NT2/D1 (cell line): ENCODE results near the gene CAPZB.

Experiments used
- DNase-seq: peaks from one replicate; pipeline ENCODE4 v3.0.0-alpha.2; 2011; ENCODE audit warnings: low read depth, low spot score
- H3K27me3 ChIP-seq: 2 replicates; pipeline ENCODE4 v1.6.0; 2011; ENCODE audit warnings: mild to moderate bottlenecking; ENCODE audit not compliant: insufficient read length, insufficient read depth
- H3K36me3 ChIP-seq: 2 replicates; pipeline ENCODE4 v1.6.1; 2011; ENCODE audit warnings: mild to moderate bottlenecking, low read length, mixed read lengths; ENCODE audit not compliant: insufficient read depth, insufficient read length
- H3K4me1 ChIP-seq: 2 replicates; pipeline ENCODE4 v1.5.1; 2011; ENCODE audit not compliant: insufficient read depth, insufficient read length
- H3K4me3 ChIP-seq: 2 replicates; pipeline ENCODE4 v1.5.1; 2011; ENCODE audit warnings: low read depth; ENCODE audit not compliant: insufficient read length
- H3K9ac ChIP-seq: 2 replicates; pipeline ENCODE4 v1.6.0; 2011; ENCODE audit warnings: low read depth; ENCODE audit not compliant: insufficient read length
- H3K9me3 ChIP-seq: 2 replicates; pipeline ENCODE4 v1.5.1; 2011; ENCODE audit warnings: mild to moderate bottlenecking, low read length; ENCODE audit not compliant: insufficient read depth
- SUZ12 ChIP-seq: IDR thresholded peaks from 2 replicates; pipeline ENCODE4 v1.6.1; 2011; ENCODE audit not compliant: insufficient read length, insufficient read depth; ENCODE audit errors: extremely low read depth
- YY1 ChIP-seq: IDR thresholded peaks from 2 replicates; pipeline ENCODE4 v1.6.1; 2011; ENCODE audit not compliant: insufficient read length, insufficient read depth
- ZNF274 ChIP-seq: IDR thresholded peaks from 2 replicates; pipeline ENCODE4 v1.6.1; 2011; ENCODE audit warnings: mild to moderate bottlenecking, low read depth, low read length

CAPZB gene

GRCh38 chr1:19360016-19360415 lies 125.3 kb downstream of the CAPZB start:
- Histone ChIP-seq H3K4me3 (no peak overlapping the region), H3K4me1 (no peaks in the 10 kb centered on the region), H3K36me3 (peaks cover 44% of the 10 kb centered on the region), H3K9ac (no peak overlapping the region), H3K9me3 (no peaks in the 10 kb centered on the region), H3K27me3 (no peaks in the 10 kb centered on the region)
- no peak for DNase-seq
- TF ChIP-seq ZNF274, result no peak
- no peak for TF ChIP-seq SUZ12
- TF ChIP-seq YY1, result no peak

- Histone ChIP-seq H3K36me3 (peaks cover 46% of the 10 kb centered on the region), H3K4me1 (peaks cover 1% of the 10 kb centered on the region), H3K27me3 (no peaks in the 10 kb centered on the region), H3K9ac (no peak overlapping the region), H3K9me3 (no peaks in the 10 kb centered on the region), H3K4me3 (no peak overlapping the region)
- no peak for DNase-seq
- TF ChIP-seq SUZ12 (no peak), YY1 (no peak), ZNF274 (no peak)
Observed at GRCh38 chr1:19359357-19359756, 126.0 kb downstream of the CAPZB start.

- H3K4me1 ChIP-seq, result peaks cover 8% of the 10 kb centered on the region
- TF ChIP-seq SUZ12 (no peak), ZNF274 (no peak), YY1 (no peak)
- no peak overlapping the region for H3K9ac ChIP-seq
- H3K9me3 ChIP-seq, result no peaks in the 10 kb centered on the region
- no peak for DNase-seq
- peaks cover 51% of the 10 kb centered on the region for H3K36me3 ChIP-seq
- no peaks in the 10 kb centered on the region for H3K27me3 ChIP-seq
- H3K4me3 ChIP-seq, result no peak overlapping the region
Observed at GRCh38 chr1:19358710-19359109, 126.6 kb downstream of the CAPZB start.

GRCh38 chr1:19357299-19357986 lies 127.9 kb downstream of the CAPZB start:
- no peaks in the 10 kb centered on the region for H3K9me3 ChIP-seq
- peaks cover 63% of the 10 kb centered on the region for H3K36me3 ChIP-seq
- no peak overlapping the region for H3K9ac ChIP-seq
- peaks cover 13% of the 10 kb centered on the region for H3K4me1 ChIP-seq
- H3K4me3 ChIP-seq, result no peak overlapping the region
- DNase-seq, result no peak
- no peaks in the 10 kb centered on the region for H3K27me3 ChIP-seq
- TF ChIP-seq SUZ12 (no peak), ZNF274 (no peak), YY1 (no peak)

GRCh38 chr1:19356266-19356665 lies 129.1 kb downstream of the CAPZB start:
- peaks cover 17% of the 10 kb centered on the region for H3K4me1 ChIP-seq
- H3K9me3 ChIP-seq, result no peaks in the 10 kb centered on the region
- TF ChIP-seq ZNF274 (no peak), SUZ12 (no peak), YY1 (no peak)
- no peak for DNase-seq
- no peaks in the 10 kb centered on the region for H3K27me3 ChIP-seq
- no peak overlapping the region for H3K4me3 ChIP-seq
- peaks cover 74% of the 10 kb centered on the region for H3K36me3 ChIP-seq
- H3K9ac ChIP-seq, result no peak overlapping the region

GRCh38 chr1:19354531-19354981 lies 130.8 kb downstream of the CAPZB start:
- Histone ChIP-seq H3K4me1 (peaks cover 17% of the 10 kb centered on the region), H3K4me3 (no peak overlapping the region), H3K36me3 (peaks cover 76% of the 10 kb centered on the region), H3K9me3 (no peaks in the 10 kb centered on the region), H3K27me3 (no peaks in the 10 kb centered on the region), H3K9ac (no peak overlapping the region)
- no peak for TF ChIP-seq YY1
- no peak for DNase-seq

DNA sequence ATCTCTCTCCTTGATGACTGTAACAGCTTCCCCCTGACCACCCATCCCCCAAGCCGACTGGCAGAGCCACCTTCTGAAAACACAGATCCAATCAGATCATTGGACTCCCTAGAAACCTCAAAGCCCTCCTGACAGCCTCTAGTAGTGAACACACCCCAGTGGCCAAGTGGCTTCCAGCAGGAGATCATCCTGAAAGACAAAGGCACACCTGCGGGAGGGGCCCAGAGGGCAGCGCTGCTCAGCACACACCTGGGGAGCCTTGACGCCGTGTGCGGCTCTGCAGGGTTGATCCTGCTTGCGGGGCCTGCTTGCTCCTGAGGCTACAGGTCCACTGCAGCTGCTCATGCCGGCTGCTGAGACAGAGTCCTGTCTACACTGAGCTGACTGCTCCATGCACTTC lies 131.7 kb downstream of the CAPZB start:
- Histone ChIP-seq H3K27me3 (no peaks in the 10 kb centered on the region), H3K9me3 (no peaks in the 10 kb centered on the region), H3K4me3 (no peak overlapping the region), H3K4me1 (peaks cover 17% of the 10 kb centered on the region), H3K9ac (no peak overlapping the region), H3K36me3 (peaks cover 81% of the 10 kb centered on the region)
- no peak for TF ChIP-seq YY1
- TF ChIP-seq SUZ12, result no peak
- no peak for TF ChIP-seq ZNF274
- DNase-seq, result no peak

DNA sequence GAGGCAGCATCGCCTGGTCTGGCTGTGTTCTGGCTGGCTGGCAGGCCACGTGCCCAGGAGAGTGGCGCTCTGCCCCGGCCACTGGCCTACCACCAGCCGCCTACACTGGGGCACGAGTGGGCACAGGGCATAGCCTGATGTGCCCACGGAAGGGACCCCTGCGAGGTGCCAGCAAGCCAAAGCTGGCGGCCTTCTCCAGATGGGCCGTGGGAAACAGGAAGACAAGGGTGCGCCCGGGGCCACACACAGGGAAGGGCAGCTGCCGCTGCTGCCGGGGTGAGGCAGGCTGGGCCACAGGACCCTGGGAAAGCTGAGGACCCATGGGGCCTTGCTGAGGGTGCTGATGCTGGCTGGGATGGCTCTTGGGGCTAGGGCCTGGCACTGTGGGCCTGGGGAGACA lies 132.5 kb downstream of the CAPZB start:
- DNase-seq, result no peak
- peak overlapping the region; percentile 38 for H3K9ac ChIP-seq
- no peak overlapping the region for H3K4me3 ChIP-seq
- no peak for TF ChIP-seq ZNF274
- TF ChIP-seq YY1, result no peak
- no peak for TF ChIP-seq SUZ12
- peaks cover 17% of the 10 kb centered on the region for H3K4me1 ChIP-seq
- peaks cover 85% of the 10 kb centered on the region for H3K36me3 ChIP-seq
- no peaks in the 10 kb centered on the region for H3K27me3 ChIP-seq
- no peaks in the 10 kb centered on the region for H3K9me3 ChIP-seq
